HT1080 (cell line): ENCODE measurements around the gene SYAP1. TPM values are rescaled to one million over a fixed set of nuclear protein-coding genes. Genes with fewer than 3 reads are reported as not detected.
"Not testable (repeated sequence)": the region's sequence is repeated elsewhere in the genome, so short reads cannot be mapped to it uniquely, and the experiment has no call there.

Experiments used
- DNase-seq: peaks from one replicate; pipeline ENCODE4 v3.0.0-alpha.2; 2015; ENCODE audit warnings: low read depth
- total RNA-seq: library from RNA; depleted of rRNA; stranded (reverse); fragments of >200 nt; shearing (Covaris generic); gene quantifications from 2 replicates; pipeline ENCODE4 v1.2.3, GENCODE V29; 2014

The SYAP1 gene
- total RNA-seq, 1 experiment from 2014 or later: 34.5 TPM

DNA sequence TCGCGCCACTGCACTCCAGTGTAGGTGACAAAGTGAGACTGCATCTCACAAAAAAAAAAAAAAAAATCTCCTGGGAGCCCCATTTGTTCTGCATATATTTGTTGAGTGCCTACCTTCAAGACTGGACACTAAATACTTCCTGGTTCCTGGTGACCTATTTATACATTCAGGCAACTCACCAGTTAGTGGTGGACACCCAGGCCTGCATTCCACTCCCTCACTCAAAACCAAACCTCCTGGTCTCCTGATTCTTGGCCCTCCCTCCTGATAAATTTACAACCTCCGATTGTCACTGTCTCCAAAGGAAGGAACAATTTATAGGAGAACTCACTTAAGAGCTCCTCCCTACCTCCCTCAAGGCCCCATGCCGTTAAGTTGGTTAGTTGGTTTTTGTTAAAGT, 3.1 kb downstream of the SYAP1 start:
- no peak for DNase-seq

DNA sequence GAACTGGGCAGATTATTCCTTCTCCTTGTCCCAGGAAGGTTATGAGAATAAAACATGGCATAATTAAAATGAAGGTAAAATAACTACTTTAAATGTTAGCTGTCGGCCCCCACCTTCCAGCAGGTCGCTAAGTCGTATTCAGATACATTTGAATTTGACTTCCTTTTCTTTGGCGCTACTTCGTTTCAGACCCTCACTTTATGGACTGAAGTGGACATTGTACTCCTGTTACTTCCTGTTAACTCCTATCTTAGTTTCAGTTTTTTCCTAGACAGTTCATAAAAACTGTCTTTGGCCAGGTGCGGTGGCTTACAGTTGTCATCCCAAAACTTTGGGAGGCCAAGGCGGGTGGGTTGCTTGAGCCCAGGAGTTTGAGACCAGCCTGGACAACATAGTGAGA, 5.7 kb downstream of the SYAP1 start:
- DNase-seq: no peak

DNA sequence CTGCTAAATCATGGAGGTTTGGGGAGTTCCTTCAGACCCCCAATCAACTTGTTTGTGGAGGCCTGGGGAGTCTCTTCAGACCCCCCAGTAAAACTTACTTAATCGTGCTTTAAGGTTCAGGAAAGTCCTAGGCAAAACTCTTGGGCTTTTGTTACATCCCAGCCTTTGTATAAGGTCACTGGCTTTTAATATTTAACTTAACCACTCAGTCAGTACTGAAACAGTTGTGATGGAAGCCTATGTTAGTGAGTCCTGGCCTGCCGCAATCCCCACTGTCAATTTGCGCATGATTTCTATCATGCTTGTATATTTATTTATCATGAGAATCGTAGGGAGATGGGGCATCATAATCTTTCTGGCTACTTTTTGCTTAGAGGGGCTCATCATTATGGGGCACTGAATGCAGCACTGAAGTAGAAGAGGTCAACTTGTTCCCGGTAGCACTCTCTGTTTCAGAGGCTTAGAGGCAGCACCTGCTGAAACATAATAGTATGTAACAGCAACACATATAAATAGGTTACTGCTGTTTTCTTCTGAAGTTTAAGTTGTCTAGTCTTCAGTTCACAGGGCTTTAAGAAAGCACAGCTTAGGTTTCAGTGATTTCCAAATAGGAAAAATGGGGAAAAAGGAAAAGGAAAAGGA, 7.1 kb downstream of the SYAP1 start:
- not testable (repeated sequence) for DNase-seq

DNA sequence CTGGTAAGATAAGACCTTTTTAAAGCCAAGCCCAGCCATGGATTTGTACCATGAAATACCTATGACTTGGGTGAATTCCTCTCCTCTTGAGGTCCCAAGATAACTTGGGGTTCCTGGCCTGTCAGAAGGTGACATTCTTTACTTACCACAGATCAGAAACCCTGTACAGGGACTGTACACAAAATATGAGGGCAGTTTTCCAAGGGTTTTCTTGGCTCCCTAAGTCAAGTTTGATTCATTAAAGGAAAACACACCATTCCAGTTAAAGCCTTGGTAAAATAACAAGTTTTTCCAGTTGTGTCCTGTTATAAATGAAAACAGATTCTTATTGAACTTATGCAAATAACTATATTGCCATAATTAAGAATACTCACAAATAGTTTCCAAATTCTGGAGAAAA, 8.2 kb downstream of the SYAP1 start:
- DNase-seq: no peak

DNA sequence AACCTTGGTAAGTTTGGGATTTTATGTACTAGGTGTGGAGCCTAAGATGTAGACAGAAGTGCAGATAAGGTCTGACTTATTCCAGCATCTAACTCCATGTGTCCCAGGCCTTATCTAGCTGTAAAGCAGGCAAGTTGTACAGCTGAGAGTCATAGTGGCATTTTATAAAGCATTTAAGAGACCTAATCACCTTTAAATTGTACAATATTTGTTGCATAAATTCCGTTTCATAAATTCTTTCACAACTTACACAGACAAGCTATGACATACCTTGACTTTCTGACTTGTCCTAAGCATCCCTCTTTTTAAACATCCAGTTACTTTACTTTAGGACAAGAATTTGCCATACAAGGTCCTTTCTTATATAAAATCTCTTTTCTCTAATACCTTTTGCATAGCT, 11.0 kb downstream of the SYAP1 start:
- DNase-seq: no peak

GRCh38 chrX:16733013-16733412, 13.6 kb downstream of the SYAP1 start:
- no peak for DNase-seq

GRCh38 chrX:16737024-16737423, 17.6 kb downstream of the SYAP1 start:
- no peak for DNase-seq

DNA sequence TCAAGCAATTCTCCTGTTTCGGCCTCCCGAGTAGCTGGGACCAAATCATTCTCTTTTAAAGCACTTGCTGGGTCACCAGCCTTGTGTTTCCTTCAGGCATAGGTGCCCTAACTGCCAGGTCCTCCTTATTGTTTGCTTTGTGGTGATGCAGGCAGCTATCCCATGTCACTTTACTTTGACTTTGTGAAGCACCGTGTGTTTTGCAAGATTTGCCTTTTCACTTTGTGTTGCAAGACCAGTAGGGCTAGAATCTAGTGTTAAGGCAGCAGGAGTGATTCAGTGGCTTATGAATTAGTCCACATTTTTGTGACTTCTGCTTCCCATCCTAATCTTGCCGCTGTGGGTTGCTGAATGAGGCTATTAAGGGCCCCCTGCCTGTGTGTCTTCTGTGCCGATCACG, 20.2 kb downstream of the SYAP1 start:
- DNase-seq: no peak

DNA sequence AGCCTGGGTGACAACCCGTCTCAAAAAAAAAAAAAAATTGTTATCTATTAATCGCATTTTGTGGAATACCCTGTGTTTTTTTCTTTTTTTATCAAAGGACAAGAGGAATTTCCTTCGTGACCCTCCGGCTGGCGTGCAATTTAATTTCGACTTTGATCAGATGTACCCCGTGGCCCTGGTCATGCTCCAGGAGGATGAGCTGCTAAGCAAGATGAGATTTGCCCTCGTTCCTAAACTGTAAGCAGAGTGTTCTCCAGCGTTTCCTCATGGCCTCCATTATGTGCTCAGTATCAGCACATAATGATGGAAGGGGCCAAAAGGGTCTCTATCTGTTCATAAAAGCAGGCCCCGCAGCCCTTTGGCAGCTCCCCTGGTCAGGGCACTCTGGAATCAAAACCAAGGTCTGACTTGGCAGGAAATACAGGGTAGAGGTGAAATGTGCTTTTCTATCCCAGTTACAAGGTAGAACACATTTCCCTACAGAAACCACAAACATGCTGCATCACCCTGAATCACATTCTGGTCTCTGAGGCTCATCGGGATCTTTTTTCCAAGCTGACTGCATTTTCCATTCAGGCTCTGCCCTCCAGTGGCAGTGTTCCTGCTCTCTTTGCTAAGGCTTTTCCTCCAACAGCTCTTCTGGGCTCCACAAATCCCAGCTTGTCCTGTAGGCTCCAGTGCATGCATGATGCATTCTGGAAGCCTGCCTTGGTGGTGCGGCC, 24.4 kb downstream of the SYAP1 start:
- peak; percentile 92 for DNase-seq

DNA sequence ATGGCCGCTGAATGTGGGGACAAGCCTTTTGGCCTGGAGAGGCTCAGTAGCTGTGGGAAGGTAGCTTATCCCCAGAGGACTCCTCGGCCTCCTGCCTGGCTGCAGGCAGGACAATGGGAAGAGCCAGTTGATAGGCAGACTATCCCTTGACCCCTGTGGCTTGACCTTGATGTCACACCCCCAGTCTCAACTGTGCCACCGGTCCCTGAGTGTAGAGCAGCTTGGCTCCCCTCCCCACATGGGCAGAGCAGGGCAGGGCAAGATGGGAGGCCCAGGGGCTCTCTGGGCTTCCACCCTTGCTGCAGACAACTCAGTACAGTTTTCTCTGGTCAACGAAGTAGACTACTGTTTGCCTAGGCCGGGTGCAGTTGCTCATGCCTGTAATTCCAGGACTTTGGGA, 25.7 kb downstream of the SYAP1 start:
- no peak for DNase-seq

DNA sequence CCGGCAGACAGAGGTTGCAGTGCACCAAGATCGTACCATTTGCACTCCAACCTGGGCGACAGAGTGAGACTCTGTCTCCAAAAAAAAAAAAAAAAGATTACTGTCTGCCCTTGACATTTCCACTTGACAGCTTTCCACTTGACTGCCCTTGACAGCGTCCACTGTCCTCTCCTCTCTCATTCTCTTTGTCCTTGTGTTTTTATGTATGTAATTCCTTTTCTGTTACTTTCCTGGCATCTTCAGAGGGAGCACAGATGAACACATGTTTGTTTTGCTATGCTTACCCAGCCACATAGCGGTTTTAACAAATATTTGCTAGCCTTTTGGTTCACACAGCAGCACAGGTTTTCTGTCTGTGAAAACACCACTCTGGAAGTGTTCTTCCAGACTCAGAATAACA, 26.2 kb downstream of the SYAP1 start:
- no peak for DNase-seq

DNA sequence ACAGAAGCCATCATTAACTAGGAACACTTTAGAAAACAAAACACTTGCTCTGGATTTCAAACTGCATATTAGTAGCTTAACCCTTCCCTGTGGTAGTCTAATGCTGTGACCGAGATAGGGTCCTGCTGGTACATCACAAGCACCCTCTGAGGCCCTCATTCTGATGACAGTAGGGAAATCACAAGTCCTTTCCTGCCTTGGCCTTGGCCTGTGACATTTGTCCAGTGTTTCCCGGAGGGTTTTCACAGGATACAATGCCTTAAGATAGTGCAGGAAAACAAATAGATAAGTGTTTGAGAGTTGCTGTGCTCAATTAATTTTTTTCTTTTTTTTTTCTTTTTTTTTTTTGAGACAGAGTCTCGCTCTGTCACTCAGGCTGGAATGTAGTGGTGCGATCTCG, 29.0 kb downstream of the SYAP1 start:
- no peak for DNase-seq

- DNase-seq: no peak
Measured at GRCh38 chrX:16750136-16750535, 30.7 kb downstream of the SYAP1 start.

DNA sequence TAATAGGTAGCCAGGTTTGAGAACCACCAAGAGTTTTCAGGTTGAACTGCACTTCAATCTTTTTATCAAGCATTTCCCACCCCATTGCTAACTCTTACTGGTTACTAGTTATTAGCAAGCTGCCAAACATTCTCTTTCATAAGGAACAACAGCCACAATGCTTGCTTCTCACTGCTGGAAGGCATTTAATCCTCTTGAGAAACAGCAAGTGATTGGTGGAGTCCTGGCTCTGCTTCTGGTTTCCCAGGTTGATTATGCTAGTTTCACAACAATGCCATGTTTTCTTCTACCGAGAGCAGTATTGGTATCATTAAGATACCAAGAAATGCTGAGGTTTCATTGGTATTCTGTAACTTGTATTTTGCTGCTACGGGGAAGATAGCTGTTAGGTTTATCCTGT, 34.6 kb downstream of the SYAP1 start:
- DNase-seq: no peak

GRCh38 chrX:16756724-16757123, 37.3 kb downstream of the SYAP1 start:
- DNase-seq: no peak

DNA sequence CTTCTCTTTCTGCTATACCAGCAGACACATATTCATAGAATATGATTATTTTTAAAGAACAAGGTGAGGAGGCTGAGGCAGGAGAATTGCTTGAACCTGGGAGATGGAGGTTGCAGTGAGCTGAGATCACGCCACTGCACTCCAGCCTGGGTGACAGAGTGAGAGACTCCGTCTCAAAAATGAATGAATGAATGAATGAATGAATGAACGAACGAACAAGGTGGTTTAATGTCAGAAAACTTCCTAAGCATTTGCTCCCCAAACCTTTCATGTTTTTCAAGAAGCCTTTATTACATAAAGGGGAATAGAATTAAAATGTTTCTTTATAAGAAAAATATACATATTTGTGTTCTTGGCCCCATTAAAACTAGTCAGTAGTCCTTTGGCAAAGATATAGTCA, 42.1 kb downstream of the SYAP1 start:
- not testable (repeated sequence) for DNase-seq

- DNase-seq: no peak
Measured at GRCh38 chrX:16762579-16762978, 43.2 kb downstream of the SYAP1 start.

GRCh38 chrX:16765594-16765993, 46.2 kb downstream of the SYAP1 start:
- DNase-seq: no peak

- no peak for DNase-seq
Measured at GRCh38 chrX:16770970-16771482, 51.6 kb downstream of the SYAP1 start.

- peak; percentile 91 for DNase-seq
Measured at GRCh38 chrX:16771483-16772398, 52.3 kb downstream of the SYAP1 start.

GRCh38 chrX:16772460-16772859, 53.0 kb downstream of the SYAP1 start:
- DNase-seq: peak; percentile 4

DNA sequence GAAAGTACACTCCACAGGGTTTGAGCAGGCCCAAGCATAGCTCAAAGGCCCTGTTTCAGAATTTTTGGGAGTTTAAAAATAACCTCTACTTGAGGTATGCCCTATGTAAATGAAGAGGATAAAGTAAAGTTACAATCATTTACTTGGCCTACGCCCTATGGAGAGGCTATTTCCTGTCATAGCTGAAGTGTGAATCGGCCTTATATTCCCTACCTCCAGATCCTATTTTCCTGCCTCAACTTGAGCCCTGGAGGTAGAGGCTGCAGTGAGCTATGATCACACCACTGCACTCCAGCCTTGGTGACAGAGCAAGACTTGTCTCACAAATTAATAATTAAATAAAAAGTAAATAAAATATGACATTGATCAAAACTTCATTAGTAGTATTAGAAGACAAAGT, 55.3 kb downstream of the SYAP1 start:
- no peak for DNase-seq
